Measurements from ENCODE around the gene GRWD1.

GRWD1 gene

DNA sequence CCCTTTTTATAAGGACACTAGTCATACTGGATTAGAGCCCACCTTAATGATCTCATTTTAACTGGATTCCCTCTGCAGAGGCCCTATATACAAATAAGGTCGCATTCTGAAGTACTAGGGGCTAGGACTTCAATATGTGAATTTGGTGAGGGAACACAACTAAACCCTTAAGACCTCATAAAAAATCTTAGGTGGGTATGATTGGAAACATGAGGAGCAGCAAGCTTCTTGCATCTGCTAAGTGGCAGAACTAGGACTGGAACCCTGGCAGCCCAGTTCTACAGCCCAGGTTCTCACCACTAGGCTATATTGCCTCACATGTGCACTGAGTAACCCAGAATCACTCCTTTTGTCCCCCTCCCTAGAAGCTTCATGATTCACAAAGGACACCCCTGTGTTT, 17.1 kb upstream of the GRWD1 start:
- DNase-seq: no peak

DNA sequence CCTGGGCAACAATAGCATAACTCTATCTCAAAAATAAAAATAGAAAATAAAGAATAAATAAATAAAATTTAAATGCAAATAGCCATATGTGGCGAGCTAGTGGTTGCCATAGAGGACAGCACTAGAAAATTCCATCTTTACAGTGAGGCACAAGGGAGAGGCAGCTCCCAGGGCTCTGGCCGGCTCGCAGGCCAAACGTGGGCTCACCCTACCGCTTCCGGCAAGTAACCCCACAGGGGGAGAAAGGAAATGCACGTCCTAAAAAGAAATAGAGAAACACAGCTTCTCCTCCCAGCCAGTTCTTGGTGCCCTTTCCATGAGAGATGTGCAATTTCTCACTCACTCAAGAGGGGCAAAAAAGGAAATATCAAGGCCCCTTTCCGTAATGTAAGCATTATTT, 12.4 kb upstream of the GRWD1 start:
- DNase-seq: no peak

DNA sequence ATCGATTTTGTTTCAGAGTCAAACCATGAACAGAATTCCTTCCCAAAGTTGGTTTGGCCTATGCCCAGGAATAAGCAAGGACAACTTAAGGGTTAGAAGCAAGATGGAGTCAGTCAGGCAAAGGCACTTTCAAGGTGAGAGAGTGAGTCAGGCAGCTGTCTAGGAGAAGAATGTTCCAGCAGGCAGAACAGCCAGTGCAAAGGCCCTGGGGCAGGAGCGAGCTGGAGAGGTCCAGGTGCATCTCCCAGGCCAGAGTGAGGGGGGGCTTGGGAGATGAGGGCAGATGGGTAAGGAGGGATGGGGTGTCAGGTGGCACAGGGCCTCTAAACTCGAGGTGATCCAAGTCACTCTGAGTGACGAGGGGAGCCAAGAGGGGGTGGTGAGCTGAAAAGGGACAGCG, 9.2 kb upstream of the GRWD1 start:
- DNase-seq: no peak

DNA sequence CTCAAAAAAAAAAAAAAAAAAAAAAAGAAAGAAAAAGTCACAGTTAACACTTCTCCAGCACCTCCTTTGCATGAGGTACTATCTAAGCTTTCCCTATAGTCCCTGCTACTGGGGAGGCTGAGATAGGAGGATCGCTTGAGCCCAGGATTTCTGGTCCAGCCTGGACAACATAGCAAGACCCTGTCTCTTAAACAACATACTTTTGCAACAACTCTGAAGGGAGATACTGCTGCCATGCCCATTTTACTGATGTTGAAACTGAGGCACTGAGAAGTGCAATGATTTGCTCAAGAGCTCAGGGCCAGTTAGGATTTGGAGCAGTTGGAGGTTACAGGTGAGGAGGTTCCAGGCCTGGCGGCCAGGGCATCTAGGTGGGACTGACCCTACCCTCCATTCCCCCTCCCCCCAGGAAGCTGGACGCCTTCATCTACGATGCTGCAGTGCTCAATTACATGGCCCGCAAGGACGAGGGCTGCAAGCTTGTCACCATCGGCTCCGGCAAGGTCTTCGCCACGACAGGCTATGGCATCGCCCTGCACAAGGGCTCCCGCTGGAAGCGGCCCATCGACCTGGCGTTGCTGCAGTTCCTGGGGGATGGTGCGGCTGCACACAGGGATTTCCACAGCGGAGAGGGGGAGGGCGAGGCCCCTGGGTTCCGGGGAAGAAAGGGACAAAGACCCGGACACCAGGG, 4.3 kb upstream of the GRWD1 start:
- no peak for DNase-seq

DNA sequence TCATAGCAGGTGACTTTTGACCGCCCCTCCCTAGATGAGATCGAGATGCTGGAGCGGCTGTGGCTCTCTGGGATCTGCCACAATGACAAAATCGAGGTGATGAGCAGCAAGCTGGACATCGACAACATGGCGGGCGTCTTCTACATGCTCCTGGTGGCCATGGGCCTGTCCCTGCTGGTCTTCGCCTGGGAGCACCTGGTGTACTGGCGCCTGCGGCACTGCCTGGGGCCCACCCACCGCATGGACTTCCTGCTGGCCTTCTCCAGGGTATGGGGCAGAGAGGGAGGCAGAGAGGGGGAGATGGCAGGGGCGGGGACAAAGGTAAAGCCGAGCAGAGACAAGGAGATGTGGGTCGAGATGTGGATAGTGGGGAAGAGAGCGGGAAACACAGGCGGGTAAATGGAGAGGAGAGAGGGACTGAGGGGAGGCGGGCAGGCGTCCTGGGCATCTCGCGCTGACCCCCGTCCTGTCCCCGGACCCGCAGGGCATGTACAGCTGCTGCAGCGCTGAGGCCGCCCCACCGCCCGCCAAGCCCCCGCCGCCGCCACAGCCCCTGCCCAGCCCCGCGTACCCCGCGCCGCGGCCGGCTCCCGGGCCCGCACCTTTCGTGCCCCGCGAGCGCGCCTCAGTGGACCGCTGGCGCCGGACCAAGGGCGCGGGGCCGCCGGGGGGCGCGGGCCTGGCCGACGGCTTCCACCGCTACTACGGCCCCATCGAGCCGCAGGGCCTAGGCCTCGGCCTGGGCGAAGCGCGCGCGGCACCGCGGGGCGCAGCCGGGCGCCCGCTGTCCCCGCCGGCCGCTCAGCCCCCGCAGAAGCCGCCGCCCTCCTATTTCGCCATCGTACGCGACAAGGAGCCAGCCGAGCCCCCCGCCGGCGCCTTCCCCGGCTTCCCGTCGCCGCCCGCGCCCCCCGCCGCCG, 3.4 kb upstream of the GRWD1 start:
- DNase-seq: no peak

DNA sequence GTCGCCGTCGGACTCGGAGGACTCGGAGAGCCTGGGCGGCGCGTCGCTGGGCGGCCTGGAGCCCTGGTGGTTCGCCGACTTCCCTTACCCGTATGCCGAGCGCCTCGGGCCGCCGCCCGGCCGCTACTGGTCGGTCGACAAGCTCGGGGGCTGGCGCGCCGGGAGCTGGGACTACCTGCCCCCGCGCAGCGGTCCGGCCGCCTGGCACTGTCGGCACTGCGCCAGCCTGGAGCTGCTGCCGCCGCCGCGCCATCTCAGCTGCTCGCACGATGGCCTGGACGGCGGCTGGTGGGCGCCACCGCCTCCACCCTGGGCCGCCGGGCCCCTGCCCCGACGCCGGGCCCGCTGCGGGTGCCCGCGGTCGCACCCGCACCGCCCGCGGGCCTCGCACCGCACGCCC, 2.5 kb upstream of the GRWD1 start:
- DNase-seq: no peak

DNA sequence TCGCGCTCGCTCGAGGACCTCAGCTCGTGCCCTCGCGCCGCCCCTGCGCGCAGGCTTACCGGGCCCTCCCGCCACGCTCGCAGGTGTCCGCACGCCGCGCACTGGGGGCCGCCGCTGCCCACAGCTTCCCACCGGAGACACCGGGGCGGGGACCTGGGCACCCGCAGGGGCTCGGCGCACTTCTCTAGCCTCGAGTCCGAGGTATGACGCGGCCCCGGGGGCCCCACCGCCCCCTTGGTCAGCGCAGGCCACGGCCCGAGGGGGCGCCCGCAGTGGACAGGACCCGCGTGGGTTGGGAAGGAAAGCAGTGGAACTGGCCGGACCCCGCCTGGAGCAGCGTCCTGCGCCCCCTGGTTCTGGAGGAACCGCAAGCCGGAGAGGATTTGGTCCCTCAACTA, 2.1 kb upstream of the GRWD1 start:
- DNase-seq: no peak

DNA sequence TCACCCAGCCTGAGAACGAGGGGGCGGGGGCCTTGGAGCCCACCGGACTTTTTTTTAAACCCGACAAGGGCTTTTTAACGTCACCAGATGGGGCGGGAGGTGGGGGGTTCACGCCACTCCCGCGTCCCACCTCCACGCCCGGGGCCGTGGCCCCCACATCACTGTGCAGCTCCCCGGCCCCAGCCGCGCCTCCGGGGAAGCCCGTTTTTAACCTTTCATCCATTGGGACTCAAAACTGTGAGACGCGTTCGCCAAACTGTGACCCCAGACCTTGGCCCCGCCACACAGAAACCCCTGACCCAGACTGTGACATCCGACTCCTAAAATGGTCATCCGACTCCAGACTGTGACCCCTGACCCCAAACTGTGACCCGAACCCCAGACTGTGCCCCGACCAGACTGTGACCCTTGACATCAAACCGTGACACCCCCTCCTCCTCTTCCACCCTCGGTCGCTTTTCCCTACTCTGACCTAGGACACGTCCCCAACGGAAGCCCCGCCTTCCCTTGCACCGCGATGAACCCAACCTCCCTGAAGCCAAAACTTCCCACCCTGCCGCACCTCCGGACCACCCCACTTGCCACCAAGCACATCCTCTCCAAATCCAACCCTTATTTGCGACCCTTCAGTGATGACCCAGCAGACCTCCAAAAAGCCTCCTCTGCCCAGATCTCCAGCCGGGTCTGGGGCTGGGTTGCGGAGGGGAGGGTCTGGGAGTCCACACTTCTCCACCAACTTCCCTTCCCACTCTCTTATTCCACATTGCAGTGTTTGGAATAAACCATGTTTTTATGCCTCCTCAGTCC, 1.5 kb upstream of the GRWD1 start:
- no peak for DNase-seq

DNA sequence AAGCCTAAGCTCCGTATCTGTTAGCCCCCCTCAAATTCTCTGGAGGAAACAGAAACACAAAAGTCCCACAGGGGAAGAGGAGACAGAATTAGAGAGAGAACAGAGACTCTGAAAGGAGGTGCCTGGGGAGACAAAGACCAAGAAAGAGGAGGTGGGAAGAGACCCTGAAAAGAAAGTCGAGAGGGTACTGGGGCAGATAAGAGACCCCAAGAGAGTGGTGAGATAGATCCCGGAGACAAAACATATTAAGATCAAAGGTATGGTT, 915 bp upstream of the GRWD1 start:
- DNase-seq: no peak

DNA sequence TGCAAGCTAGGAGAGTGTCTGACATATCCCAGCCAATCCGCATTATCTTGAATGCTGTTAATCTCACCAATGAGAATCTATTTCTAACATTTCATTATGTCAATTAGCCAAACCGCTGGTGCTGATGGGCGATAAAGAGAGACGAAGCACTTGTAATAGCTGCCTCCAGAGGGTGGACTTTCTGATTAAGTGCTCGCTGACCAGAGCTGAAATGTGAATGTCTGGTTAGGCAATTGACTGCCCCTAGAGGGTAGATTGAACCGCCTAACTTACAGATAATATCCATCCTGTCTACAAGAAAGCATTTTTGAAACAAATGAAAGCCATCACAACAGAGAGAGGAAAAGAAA, 552 bp upstream of the GRWD1 start:
- no peak for DNase-seq

DNA sequence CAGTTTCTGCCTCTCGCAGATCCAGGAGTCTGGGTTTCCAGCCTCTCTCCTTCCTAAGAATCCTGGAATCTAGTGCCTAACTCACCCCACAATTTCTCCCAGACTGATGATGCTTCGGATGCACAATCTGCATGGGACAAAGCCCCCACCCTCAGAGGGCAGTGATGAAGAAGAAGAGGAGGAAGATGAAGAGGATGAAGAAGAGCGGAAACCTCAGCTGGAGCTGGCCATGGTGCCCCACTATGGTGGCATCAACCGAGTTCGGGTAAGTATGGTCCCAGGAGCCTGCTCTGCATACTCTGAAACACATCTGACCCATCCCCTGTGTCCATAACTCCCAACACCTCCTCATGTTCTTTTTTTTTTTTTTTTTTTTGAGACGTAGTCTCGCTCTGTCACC, 796 bp downstream of the GRWD1 start:
- DNase-seq: no peak

DNA sequence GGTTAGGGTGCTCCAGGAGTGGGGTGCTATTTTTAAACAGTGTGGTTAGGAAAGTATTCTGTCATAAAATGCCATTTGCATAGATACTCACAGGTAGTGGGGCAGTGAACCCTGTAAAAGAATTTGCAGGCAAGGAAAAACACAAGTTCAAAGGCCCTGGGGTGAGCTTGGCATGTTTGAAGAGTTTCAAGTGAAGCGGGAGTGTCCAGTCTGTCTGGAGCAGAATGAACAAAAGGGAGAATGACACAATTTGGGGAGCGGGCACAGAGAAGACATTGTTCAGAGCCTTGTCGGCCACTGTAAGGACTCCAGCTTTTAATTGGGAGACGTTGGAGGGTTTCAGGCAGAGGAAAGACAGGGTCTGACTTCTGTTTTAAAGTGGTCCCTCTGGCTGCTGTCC, 2.8 kb downstream of the GRWD1 start:
- DNase-seq: no peak

DNA sequence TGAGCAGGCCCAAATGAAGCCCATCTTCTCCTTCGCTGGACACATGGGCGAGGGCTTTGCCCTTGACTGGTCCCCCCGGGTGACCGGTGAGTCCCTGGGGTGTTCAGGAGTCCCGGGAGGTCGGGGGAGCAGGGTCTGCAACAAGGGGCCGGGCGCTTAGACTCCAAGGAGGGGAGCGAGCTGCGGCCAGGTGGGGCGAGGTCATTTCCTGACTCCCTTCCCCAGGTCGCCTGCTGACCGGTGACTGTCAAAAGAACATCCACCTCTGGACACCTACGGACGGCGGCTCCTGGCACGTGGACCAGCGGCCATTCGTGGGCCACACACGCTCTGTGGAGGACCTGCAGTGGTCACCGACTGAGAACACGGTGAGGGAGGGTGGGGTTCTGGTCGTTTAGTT, 4.7 kb downstream of the GRWD1 start:
- no peak for DNase-seq

DNA sequence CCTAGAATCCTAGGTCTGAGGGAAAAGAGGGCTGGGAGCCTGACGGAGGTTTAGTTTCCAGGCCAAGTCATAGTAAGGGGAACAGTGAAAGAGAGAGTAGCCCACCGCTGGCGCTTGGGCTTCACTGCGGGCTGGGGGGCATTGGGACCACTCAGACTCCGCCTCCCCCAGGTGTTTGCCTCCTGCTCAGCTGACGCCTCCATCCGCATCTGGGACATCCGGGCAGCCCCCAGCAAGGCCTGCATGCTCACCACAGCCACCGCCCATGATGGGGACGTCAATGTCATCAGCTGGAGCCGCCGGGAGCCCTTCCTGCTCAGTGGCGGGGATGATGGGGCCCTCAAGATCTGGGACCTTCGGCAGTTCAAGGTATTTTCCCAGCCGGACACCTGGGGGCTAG, 5.1 kb downstream of the GRWD1 start:
- DNase-seq: no peak

DNA sequence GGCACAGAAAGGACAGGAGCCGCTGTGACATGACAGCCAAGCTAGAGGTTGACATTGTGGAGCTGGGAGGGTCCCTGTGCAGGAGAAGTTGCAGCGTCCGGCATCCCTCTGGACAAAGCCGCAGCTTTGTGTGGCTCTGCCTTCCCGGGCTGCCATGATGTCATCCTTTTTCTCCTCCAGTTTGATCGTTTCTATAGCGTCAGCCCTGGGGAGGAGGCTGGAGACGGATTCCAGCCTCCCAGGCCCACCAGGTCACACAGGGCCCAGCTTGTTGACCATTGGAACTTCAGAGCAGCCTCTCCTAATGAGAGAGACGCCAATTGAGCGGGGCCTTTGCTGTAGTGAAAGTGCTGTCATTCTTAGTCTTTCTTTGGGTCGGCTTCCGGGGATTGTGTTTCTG, 5.8 kb downstream of the GRWD1 start:
- no peak for DNase-seq

DNA sequence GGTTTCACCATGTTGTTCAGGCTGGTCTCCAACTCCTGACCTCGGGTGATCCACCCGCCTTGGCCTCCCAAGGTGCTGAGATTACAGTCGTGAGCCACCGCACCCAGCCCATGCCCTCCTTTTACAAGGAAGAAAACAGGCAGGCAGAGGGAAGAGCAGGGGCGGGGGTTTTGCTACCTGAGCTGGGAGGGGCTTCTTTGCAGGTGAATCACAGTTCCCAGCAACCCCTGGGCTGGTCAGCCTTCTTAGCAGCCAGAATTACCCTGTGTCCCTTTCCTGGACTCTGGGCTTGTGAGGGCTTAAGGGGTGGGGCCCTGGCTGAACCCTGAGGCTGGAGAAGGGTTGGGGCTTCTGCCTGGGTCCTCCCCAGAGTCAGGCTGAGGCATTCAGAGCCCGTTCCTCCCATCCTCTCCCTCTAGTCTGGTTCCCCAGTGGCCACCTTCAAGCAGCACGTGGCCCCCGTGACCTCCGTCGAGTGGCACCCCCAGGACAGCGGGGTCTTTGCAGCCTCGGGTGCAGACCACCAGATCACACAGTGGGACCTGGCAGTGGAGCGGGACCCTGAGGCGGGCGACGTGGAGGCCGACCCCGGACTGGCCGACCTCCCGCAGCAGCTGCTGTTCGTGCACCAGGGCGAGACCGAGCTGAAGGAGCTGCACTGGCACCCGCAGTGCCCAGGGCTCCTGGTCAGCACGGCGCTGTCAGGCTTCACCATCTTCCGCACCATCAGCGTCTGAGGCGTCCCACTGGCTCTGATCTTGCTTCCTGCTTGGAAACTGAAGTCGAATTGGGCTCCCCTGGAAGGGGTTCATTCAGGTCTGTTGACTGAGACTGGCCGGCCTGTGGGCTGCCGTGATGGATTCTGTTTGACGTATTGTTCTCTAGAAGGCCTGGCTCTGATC, 6.8 kb downstream of the GRWD1 start:
- no peak for DNase-seq

DNA sequence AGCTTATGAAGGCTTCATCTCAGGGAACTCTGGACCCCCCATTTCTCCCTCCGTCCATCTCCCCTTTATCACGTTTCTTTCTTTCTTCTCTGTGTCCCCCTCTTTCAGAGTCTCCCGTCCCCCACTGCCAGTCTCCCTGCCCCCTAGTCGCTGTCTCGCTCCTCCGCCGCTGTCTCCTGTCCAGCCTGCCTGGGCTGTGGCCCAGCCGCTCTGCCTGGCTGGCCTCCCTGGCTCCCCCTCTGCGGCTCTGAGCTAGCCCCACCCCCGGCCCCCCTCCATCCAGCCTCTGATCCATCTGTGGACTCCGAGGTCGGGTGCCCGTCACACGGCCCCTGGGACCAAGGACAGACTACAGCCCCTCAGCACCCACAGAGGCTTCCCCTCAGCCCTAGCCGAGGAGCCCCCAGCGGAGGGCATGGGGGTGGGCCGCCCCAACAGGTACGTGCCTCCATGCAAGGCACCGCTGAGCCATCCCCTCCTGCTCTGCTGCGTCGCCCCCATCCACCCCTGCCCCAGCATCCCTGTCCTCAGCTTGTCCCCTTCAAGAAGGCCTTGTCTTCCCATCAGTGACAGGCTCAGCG, 8.5 kb downstream of the GRWD1 start:
- DNase-seq: no peak

DNA sequence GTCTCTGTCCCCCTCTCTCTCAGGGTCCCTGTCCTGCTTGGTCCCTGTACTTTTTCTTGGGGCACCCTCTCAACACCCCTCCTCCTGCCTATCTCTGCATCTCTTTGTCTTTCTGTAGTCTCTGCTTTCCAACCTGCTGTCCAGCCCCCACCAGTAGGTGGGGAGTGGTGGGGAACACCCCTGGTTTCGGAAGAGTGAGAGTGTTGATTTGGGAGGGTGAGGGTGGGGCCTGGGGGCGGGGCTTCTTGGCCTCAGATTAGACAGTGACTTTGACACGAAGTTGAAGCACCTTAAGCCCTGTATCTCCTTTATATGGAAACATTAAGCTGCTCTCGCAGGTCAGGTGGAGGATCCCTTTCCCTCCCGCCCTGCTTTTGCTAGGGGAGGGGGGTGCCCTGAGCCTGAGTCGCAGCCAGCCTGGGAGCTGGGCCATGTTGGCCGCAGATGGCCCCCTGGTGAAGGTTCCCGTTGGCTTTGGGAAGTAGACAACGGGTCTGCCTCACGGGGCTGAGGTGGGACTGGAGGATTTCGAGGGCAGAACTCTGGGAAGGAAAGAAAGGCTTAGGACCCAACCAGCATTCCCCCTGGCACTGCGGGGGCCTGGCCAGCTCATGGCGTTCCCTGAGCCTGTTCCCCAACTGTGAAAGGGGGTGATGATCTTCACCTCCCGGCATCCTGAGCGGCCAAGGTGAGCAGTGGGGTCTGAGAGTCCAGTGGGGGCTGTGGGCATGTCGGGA, 9.6 kb downstream of the GRWD1 start, which contains the start of gene KCNJ14:
TSS of gene KCNJ14 (plus strand) at position 404 of the 737 bp plus-strand sequence. CDS start 6,151 bp downstream, outside the sequence.
- DNase-seq: no peak

DNA sequence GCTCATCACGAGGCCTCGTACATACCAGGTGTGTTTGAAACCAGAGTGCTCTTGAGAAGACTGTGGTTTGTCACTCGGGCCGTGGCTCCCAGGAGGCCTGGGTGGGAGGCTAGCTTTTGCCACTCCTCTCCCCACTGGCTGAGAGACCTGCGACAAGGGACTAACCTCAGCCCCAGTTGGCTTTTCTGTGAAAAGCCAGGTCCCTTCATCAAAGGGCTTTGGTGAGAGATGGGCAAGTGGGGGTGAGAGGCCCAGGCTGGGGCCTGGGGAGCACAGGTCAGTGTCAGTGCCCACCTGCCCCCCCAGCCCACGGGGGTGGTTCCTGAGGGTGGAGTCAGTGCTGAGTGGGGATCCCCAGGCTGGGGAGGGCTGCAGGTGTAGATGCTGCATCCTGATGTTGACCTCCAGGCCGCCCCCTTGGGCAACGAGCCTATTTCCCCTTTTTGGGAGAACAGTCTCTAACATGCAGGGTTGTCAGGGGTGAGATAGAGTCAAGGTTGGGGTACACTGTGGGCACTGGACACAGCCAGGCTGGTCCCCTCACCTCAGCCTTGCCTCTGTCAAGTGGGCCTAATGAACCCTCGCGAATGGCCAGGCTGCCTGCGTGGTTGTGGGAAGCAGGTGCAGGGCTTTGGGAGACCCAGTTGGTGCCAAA, 10.3 kb downstream of the GRWD1 start:
- no peak for DNase-seq

DNA sequence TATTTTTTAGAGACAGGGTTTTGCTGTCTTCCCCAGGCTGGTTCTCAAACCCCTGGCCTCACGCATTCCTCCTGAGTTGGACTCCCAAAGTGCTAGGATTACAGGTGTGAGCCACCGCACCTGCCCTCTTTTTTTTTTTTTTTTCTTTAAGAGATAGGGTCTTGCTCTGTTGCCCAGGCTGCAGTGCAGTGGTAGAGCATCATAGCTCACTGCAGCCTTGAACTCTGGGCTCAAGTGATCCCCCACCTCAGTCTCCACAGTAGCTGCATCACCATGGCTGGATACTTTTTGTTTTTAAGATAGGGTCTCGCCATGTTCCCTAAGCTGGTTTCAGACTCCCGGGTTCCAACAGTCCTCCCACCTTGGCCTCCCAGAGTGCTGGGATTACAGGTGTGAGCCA, 11.1 kb downstream of the GRWD1 start:
- no peak for DNase-seq

DNA sequence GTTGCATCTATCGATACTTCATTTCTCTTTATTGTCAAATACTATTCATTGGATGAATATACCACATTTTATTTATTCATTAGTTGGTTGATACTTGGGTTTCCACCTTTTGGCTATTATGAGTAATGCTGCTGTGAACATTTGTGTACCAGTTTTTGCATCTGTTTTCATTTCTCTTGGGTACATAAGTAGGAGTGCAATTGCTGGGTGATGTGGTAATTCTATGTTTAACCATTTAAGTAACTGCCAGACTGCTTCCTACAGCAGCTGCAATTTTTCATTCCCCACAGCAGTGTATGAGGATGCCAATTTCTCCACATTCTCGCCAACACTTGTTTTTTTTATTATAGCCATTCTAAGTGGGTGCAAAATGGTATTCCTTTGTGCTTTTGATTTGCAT, 12.2 kb downstream of the GRWD1 start:
- DNase-seq: no peak

Measured in activated CD4-positive, alpha-beta T cell treated with anti-CD3 and anti-CD28 coated beads, Interleukin-2, amount 50 U/mL, for 16 hours (primary cell).